Midbrain (tissue), 1 donor: ENCODE data around the gene CCDC148.
"Not testable (repeated sequence)": the region's sequence is repeated elsewhere in the genome, so short reads cannot be mapped to it uniquely, and the experiment has no call there.

Experiments used
- DNase-seq: peaks from one replicate; lab custom pipeline; 2025; lab: John Stamatoyannopoulos, UW

The CCDC148 gene

DNA sequence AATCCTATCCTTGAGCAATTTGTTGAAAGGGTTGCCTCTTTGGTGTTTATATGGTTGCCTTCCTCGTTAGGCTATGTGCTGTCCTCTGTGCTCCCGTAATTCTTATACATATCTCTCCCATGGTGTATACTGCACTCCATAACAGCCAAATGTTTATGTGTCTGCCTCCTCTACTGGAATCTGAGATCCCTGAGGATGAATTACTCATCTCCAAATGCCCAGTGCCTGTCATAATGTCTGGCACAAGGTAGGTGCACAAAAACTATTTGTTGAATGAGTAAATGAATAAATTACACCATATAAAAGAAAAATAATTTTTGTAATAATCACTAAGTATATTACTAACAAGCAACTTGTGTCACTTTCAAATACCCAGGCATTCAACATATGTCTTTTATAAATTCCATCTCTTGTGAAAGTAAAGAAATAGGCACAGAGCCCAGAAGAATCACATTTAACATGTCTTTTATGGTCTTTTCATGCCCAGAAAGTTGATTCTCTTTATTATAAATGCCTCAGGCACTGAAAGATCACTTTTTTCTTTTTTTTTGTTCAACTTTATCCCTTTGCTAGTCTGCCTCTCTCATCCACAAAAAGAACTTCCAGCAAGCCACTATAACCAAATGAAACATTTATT lies 164.9 kb downstream of the CCDC148 start:
- no peak for DNase-seq

DNA sequence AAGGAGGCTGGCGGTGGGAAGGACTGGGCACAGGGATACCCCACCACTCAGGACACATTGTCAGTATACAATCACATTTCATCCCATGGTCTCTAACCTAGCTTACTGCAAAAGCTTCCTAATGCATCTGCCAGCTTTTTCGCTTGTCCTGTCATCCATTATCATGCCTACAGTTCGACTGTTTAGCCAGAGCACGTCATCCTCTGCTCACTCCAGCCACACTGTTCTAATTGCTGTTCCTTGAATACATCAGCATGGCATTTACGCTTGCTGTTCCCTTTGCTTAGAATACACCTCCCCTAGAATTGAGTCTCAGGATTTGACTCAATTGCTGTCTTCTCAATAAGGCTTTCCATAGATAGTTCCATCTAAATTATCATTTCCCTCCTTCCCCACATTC lies 166.3 kb downstream of the CCDC148 start:
- no peak for DNase-seq

DNA sequence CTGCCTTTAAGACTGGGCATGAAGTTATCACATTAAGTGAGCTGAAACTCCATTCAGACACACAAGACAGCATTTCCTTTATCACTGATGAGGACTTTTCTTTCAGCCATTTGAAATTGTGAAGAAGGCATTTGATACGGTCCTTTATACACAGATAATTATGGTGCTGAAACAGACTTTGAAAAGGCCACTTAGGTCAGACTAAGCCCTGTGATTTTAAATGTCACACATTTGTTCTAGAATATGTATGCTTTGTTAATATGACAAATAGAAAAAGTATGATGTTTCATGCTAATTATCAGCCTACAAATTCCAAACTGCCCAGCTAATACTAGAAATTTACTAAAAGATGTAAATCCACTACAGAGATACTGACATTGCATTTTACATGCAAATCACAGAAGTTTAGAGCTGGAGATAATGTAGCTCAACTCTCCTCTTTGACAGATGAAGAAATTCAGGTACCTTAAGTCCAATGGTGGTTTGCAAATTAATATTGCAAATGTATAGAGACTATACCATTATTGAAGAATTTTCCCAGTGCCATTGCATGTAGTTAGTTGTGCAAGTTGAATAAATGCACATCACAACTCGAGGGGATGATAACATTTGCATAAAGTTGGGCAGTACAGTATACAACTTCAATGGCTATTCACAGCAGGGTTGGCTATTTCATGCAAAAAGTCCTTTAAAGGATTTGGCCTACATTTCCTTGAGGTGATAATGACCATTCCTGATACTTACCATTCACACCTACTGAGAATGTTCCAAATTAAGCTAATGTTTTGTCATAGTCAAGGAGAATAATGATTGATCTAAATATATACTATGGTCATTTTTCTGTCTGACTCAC lies 179.7 kb downstream of the CCDC148 start:
- no peak for DNase-seq

DNA sequence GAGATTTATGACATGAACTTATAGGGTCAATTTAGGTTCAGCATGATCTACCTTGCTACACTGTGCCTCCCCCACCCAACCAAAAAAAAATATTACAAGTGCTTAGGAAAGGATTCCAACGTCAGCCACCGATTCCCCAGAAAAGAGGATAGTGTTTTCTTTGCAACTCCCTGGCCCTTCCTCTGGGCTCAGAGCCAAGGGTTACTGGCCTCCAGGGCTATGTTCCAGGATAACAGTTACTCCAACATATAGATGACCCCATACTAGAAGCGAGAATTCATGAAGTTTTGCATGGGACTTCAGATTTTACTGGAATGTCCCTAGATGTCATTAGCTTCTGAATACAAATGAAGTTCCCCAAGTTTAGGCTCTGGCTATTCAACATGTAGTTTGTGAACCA lies 182.8 kb downstream of the CCDC148 start:
- no peak for DNase-seq

DNA sequence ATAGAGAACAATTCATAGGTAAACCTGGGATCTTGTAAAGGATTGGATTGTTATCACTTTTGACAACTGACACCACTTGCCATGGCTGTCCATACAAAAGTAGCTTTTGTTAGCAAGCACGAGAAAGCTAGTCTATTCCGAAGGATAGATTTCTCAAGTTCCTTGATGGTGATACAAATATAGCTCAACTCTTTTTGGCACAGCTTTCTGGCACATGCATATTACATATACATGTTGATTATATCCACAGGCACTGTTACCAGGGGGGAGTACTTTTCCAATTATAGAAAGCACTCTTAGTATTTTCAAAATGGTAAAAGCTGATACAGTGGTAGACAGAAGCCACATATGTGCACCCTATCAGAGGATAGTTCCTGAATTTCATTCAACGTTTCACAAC lies 186.0 kb downstream of the CCDC148 start:
- DNase-seq = no peak

DNA sequence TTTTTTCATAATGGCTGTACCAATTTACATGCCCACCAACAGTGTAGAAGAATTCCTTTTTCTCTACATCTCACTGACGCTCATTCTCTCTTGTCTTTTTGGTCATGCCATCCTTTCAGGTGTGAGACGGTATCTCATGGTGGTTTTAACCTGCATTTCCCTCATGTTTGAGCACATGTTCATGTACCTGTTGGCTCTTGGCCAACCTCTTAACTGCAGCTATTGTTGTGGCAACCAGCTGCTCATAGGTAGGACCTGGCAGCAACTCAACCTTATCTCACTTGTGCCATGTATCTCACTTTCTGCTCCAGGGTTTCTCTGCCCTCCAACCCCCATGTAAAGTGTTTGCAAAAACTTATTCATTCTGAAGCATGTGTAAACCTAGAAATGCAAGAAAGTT lies 187.4 kb downstream of the CCDC148 start:
- no peak for DNase-seq

DNA sequence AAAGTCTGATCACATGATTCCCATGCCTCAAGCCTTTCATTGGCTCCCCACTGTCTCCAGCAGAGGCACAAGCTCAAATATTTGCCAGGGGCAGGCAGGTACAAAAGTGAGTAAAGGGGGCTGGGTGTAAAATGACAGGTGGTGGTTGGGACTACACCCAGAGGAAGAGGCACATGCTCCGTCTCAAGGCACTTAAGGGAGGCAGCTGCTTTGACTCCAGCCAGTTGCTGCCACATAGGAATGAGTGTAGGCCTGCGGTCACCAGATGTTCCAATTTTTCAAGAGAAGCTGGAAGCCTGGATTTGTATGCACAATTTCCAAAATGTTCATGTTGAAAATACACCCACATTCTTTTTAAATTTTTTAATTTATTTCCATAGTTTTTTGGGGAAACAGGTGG lies 190.4 kb downstream of the CCDC148 start:
- DNase-seq = no peak

DNA sequence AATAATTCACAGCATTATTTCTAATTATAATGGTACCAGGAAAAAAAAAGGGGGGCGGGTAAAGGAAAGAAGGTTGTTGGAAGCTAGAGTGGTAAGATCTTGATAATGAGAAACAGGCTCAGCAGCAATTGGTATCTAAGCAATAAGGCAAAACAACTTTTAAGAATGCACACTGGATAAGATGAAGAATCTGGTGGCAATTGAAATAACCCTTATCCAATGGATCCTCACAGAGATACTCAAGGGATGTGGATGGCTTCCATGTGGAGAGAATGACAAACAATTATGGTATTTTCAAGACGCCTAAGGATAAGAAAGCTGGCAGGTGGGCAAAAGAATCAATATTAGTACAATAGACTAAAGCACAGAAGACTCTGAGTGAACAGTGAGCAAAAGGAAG lies 201.3 kb downstream of the CCDC148 start:
- no peak for DNase-seq

DNA sequence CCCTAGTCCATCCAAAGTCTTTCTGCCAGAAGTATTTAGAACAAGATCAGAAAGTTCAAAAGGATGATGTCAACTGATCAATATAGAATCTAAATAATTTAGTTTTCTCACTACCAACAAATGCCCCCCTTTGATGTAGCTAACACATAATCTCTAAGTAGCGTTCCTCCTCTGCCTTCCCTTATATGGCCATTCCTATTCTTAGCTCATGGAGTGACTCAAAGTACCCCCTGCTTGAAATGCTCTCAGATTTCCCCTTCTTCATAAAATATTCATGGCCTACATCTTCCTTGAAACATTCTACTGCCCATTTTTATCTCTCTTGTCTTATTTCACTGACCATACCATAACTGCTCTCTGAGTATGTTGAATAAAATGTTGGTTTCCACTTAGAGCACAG lies 203.4 kb downstream of the CCDC148 start:
- DNase-seq = no peak

DNA sequence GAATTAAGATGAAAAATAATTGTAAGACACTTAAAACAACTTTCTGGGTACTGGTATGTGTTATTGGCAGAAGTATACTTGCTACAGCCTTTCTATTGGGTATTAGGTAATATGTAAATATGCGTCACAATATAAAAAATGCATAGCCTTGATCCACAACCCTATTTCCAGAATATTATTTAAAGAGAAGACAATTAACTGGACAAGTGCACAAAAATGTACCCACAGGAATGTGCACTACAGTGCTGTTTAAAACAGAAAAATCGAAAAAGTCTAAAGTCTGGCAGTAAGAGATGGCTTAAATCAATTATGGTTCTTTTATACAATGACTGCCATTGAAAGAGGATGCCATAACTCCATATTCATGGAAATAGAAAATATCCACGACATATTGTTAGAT lies 205.2 kb downstream of the CCDC148 start:
- no peak for DNase-seq

DNA sequence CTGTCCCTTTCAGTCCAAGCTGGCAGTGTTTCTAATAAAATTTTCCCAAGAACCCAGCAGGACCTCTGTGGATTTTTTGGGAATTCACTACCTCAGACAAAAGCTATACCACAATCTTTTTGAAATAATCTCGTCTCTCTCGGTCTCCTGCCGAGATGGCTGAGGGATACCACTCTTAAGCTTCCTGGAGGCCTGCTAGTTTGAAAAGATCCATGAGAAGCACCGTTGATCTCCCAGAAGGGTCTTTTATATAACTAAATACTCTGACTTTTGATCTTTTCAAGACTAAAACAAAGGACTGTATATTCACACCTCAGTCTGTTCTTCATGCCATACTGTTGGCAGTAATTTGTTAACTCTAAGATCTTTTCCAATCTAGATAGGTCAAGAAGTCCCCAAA lies 213.2 kb downstream of the CCDC148 start:
- no peak for DNase-seq

DNA sequence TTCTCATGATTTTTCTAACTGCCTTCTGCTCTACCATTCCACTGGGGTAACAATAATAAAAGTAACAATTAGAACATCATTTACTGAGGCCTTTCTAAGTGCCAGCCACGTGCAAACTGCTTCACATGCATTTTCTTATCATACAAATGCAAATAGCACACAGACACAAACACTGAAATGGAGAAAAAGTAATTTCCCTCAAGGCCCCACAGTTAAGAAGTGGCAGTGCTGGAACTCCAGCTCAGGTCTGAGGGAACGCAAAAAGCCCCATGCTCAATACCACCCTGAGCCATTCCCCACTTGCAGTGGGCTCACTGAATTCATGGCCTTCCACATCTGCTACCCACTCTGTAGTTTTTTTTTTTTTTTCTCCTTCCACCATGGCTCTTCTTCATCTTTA lies 214.3 kb downstream of the CCDC148 start:
- DNase-seq = no peak

DNA sequence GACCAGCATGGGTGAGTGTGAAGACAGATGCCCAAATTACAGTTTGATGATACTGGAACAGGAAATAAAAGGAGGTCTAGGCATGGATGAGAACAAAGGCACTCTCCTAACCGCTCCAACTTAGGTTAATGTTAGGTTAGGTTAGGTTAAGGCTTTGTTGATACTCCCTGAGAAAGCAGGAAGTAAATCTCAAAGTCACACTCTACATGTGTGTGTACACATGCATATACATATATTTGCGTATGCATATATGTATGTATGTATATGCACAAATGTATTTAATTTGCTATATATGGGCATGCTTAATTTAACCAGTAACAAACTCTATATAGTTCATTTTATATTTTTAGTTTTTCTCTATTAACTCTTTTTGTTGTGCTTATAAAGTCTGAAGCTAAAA lies 215.6 kb downstream of the CCDC148 start:
- no peak for DNase-seq

DNA sequence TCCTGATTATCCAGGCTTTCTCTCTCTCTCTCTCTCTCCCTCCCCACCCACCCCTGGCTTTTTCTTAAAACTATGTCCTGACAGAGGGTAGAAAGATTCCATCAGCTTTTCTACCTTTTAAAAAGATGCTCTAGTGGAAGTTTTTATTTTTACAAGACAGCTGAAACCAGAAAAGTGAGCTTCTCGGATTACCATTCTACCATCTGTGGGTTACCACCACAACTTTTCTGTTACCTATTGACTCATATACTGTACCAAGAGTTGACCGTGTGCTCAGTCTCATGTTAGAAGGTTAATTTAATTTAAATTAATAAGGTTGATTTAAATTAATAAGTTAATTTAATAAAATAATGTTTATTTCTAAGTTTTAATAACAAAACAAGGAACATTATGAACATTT lies 217.3 kb downstream of the CCDC148 start:
- no peak for DNase-seq

DNA sequence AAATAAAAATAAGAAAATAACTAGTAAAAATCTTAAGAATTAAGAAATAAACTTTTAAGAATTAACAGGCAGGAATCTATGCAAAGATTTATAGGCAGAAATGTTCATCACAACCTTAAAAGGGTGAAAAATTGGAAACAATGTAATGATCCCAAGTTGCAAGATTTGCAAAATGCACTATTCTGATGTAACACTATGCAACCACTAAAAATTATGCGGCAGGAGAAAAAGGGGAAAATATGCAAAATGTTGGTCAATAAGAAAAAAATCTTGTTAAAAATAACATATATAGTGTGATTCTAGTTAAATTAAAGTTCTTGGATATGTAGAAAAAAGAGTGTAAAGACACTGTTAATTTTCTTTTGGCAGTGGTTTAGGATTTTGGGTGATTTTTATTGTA lies 222.1 kb downstream of the CCDC148 start:
- DNase-seq = no peak

DNA sequence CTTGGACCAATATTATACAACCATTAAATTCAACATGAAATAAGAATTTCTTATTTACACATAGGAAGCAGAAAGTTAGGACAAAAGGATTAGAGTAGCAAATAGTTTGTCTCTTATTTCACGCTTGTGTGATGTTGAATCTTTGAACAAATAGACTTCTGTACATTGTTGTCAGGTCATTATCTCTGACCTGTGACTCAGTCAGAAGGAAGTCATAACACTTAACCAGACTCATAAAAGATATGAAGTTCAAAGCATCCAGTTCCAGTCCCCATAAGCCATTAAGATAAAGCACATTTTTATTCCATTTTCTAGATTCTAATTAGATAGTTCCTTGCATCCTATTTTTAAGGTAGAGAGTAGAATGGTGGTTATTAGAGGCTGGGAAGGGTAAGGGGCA lies 224.1 kb downstream of the CCDC148 start:
- DNase-seq = no peak

DNA sequence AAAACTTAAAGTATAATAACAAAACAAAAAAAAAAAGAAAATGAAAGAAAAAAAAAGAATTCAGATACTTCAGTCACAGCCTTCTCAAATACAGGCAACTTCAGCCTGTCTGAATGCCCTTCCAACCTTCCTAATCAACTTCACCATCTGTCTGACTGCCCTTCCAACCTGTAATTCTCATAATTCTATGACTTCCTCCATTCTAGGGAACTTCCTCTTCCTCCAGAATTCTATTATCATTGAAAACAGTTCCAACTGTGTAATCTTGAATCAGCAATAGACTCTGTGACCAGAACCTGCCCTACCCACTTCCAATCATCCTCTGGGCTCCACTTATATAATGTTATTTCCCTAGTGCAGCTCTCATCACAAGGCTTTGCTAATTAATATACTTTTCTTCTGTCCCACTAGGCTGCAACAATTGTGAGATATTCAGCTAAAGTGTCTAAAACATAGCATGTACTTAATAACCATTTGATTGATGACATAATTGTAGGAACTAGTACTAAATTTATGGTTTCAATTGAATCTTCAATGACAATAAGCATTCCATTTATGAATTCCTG lies 227.5 kb downstream of the CCDC148 start:
- no peak for DNase-seq

DNA sequence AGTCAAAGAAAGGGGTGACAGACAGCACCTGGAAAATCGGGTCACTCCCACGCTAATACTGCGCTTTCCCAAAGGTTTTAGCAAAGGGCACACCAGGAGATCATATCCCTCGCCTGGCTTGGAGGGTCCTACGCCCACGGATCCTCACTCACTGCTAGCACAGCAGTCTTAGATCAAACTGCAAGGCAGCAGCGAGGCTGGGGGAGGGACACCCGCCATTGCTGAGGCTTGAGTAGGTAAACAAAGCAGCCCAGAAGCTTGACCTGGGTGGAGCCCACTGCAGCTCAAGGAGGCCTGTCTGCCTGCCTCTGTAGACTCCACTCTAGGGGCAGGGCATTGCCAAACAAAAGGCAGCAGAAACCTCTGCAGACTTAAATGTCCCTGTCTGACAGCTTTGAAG lies 233.5 kb downstream of the CCDC148 start:
- DNase-seq = not testable (repeated sequence)

DNA sequence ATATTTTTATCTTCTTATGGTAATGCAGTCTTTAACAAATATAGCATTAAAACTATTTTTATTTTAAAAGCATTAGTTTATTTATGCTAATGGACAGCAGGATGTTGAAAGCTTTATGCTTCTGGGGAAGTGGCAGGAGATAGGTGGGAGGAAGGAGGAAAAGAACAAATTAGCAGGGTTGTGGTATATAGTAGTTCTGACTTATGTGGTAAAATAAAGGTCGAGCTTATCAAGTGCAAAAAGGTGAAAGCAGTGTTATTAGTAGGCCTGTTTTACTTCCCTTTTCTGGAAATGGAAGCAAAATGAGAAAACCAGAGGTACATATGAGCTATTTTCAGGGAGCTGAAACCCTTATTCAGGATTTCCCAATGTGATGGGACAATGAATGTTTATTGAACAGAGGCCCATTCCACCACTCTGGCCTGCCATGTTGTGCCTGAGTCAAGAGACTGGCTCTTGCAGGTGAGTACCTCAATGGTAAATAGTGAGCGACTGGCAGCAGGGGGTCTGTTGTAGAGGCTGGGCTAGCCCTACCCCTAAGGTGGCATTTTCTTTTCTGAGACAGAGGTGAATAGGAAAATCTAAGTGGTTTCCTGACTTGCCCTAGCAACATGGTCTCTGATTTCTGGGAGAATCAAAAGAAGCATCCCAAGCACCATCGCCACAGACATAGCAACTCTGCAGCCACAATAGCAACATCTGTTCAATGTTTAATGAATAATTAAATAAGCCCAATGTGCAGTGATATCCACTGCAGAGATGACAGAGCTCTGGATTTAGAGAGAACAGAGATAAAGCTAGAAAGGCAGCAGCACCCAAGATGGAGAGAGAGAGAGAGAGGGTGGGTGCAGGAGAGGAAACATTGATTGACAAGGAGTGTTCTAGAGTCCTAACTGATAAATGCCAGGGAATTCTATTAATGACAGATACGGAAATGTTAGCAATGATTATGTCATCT lies 235.2 kb downstream of the CCDC148 start:
- DNase-seq = no peak

DNA sequence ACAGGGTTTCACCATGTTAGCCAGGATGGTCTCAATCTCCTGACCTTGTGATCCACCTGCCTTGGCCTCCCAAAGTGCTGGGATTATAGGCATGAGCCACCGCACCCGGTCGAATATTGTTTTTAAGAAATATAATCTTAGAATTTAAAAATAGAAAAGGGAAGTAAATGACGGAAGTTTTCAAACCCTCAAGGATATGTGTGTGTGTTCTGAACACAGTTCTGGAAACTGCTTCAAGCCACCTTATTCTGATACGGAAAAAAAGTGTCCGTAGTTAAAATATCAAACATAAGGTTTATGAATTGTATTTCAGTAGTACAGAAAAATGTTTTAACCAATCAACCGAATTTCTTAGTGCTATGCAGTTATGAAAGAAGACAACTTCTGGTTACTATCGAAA lies 239.0 kb downstream of the CCDC148 start:
- no peak for DNase-seq

DNA sequence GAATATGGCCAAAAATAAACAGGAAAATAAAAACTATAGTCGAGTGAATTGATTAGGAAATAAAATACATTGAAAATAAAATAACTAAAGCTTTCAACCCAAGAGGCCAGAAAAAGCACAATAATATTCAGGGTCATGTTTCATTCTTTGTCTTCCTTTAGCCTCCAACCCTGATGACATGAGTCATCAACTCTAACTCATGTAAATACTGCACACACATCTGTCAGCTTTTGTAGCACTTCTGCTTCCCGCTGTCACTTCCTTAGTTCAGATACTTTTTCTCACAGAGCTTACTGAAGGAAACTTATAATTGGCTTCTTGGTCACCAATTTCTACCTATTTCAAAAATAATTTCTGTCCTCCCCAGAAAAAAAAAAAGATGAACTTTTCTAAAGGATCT lies 242.1 kb downstream of the CCDC148 start:
- DNase-seq = no peak

DNA sequence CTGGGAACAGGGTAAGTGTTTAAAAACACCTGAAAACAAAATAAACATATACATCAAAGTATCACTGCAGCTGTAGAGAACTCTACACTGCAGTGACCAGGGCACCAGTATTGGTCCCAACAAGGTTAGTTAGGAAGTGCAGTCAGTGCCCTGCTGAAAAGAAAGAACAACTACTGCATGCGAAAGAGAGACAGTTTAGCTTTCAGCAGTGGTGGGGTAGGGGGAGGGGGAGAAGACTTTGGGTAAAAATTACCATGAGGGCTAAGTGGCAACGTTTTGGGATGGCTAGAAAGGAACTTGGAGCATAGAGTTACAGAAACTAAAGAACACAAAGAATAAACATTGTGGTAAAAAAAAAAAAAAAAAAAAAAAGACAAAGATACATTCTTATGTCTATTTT lies 242.8 kb downstream of the CCDC148 start:
- no peak for DNase-seq
